Duodenal mucosa (tissue), 2 donors: ENCODE results near the gene GABRG3.

Experiments
- H3K27ac ChIP-seq: one replicate; pipeline ENCODE4 v1.7.0; 2013; ENCODE audit warnings: low read depth, low read length
- H3K27me3 ChIP-seq, 2 donors: one replicate each; pipeline ENCODE4 v1.7.0; 2013; ENCODE audit warnings: low read length in 2 of 2, control low read depth in 1 of 2; ENCODE audit not compliant: insufficient read depth in 2 of 2, control insufficient read depth in 1 of 2
- H3K36me3 ChIP-seq, 2 donors: one replicate each; pipeline ENCODE4 v1.7.0; 2013; ENCODE audit warnings: low read length in 2 of 2, control low read depth in 1 of 2; ENCODE audit not compliant: insufficient read depth in 2 of 2, control insufficient read depth in 1 of 2
- H3K4me1 ChIP-seq, 2 donors: one replicate each; pipeline ENCODE4 v1.7.0; 2013; ENCODE audit warnings: low read length in 2 of 2, control low read depth in 1 of 2; ENCODE audit not compliant: insufficient read depth in 2 of 2, control insufficient read depth in 1 of 2
- H3K4me3 ChIP-seq, 2 donors: one replicate each; pipeline ENCODE4 v1.7.0; 2013; ENCODE audit warnings: low read length in 2 of 2, low read depth in 1 of 2
- H3K9ac ChIP-seq, 2 donors: one replicate each; pipeline ENCODE4 v1.7.0; 2013; ENCODE audit warnings: low read length in 2 of 2, low read depth in 1 of 2
- H3K9me3 ChIP-seq, 2 donors: one replicate each; pipeline ENCODE4 v1.7.0; 2013; ENCODE audit warnings: low read length in 2 of 2, control low read depth in 1 of 2; ENCODE audit not compliant: control insufficient read depth in 1 of 2

Gene GABRG3

GRCh38 chr15:27036210-27036609 lies 65.2 kb downstream of the GABRG3 start:
- H3K4me1 ChIP-seq, result no peaks in the 10 kb centered on the region
- H3K27ac ChIP-seq, result no peak overlapping the region
- no peak overlapping the region for H3K4me3 ChIP-seq
- peaks cover 0 to 12% of the 10 kb centered on the region in 2 donors for H3K9me3 ChIP-seq
- H3K9ac ChIP-seq, result no peak overlapping the region
- no peaks in the 10 kb centered on the region for H3K27me3 ChIP-seq
- no peaks in the 10 kb centered on the region for H3K36me3 ChIP-seq

- no peaks in the 10 kb centered on the region for H3K27me3 ChIP-seq
- H3K4me1 ChIP-seq, result no peaks in the 10 kb centered on the region
- H3K4me3 ChIP-seq, result no peak overlapping the region
- no peak overlapping the region for H3K27ac ChIP-seq
- H3K9ac ChIP-seq, result no peak overlapping the region
- H3K9me3 ChIP-seq, result peaks cover 0 to 14% of the 10 kb centered on the region in 2 donors
- H3K36me3 ChIP-seq, result no peaks in the 10 kb centered on the region
Measured at GRCh38 chr15:27037501-27037900, 66.5 kb downstream of the GABRG3 start.

GRCh38 chr15:27039152-27039551 lies 68.2 kb downstream of the GABRG3 start:
- Histone ChIP-seq H3K9me3 (peaks cover 0 to 18% of the 10 kb centered on the region in 2 donors), H3K27ac (no peak overlapping the region), H3K9ac (no peak overlapping the region), H3K4me3 (no peak overlapping the region), H3K27me3 (no peaks in the 10 kb centered on the region), H3K4me1 (no peaks in the 10 kb centered on the region), H3K36me3 (no peaks in the 10 kb centered on the region)

- H3K36me3 ChIP-seq, result no peaks in the 10 kb centered on the region
- peaks cover 0 to 19% of the 10 kb centered on the region in 2 donors for H3K9me3 ChIP-seq
- H3K4me3 ChIP-seq, result no peak overlapping the region
- no peak overlapping the region for H3K9ac ChIP-seq
- no peaks in the 10 kb centered on the region for H3K4me1 ChIP-seq
- H3K27me3 ChIP-seq, result no peaks in the 10 kb centered on the region
- H3K27ac ChIP-seq, result no peak overlapping the region
Measured at GRCh38 chr15:27042230-27042629, 71.2 kb downstream of the GABRG3 start.

GRCh38 chr15:27042646-27043045 lies 71.7 kb downstream of the GABRG3 start:
- H3K9ac ChIP-seq, result no peak overlapping the region
- H3K27ac ChIP-seq, result no peak overlapping the region
- no peaks in the 10 kb centered on the region for H3K4me1 ChIP-seq
- no peaks in the 10 kb centered on the region for H3K36me3 ChIP-seq
- no peaks in the 10 kb centered on the region for H3K27me3 ChIP-seq
- H3K9me3 ChIP-seq, result peaks cover 0 to 19% of the 10 kb centered on the region in 2 donors
- no peak overlapping the region for H3K4me3 ChIP-seq

- H3K9ac ChIP-seq, result no peak overlapping the region
- H3K36me3 ChIP-seq, result no peaks in the 10 kb centered on the region
- peaks cover 0 to 17% of the 10 kb centered on the region in 2 donors for H3K9me3 ChIP-seq
- no peak overlapping the region for H3K4me3 ChIP-seq
- no peaks in the 10 kb centered on the region for H3K27me3 ChIP-seq
- H3K4me1 ChIP-seq, result no peaks in the 10 kb centered on the region
- H3K27ac ChIP-seq, result no peak overlapping the region
Measured at GRCh38 chr15:27043770-27044169, 72.8 kb downstream of the GABRG3 start.

- Histone ChIP-seq H3K4me3 (no peak overlapping the region), H3K27me3 (no peaks in the 10 kb centered on the region)
Measured at GRCh38 chr15:27045796-27046195, 74.8 kb downstream of the GABRG3 start.

GRCh38 chr15:27046880-27047279 lies 75.9 kb downstream of the GABRG3 start:
- no peaks in the 10 kb centered on the region for H3K36me3 ChIP-seq
- no peak overlapping the region for H3K4me3 ChIP-seq
- no peaks in the 10 kb centered on the region for H3K4me1 ChIP-seq
- peaks cover 0 to 14% of the 10 kb centered on the region in 2 donors for H3K9me3 ChIP-seq
- no peak overlapping the region for H3K27ac ChIP-seq
- no peaks in the 10 kb centered on the region for H3K27me3 ChIP-seq
- H3K9ac ChIP-seq, result no peak overlapping the region

More at GRCh38 chr15:27045796-27046195, 74.8 kb downstream of the GABRG3 start:
- Histone ChIP-seq H3K4me1 (no peaks in the 10 kb centered on the region), H3K36me3 (no peaks in the 10 kb centered on the region), H3K9me3 (peaks cover 0 to 14% of the 10 kb centered on the region in 2 donors), H3K9ac (no peak overlapping the region), H3K27ac (no peak overlapping the region)

GRCh38 chr15:27050163-27050562 lies 79.2 kb downstream of the GABRG3 start:
- no peak overlapping the region for H3K27ac ChIP-seq
- H3K9me3 ChIP-seq, result peaks cover 0 to 8% of the 10 kb centered on the region in 2 donors
- no peaks in the 10 kb centered on the region for H3K4me1 ChIP-seq
- no peaks in the 10 kb centered on the region for H3K27me3 ChIP-seq
- no peak overlapping the region for H3K9ac ChIP-seq
- H3K36me3 ChIP-seq, result no peaks in the 10 kb centered on the region
- no peak overlapping the region for H3K4me3 ChIP-seq

GRCh38 chr15:27054426-27054825 lies 83.4 kb downstream of the GABRG3 start:
- no peak overlapping the region for H3K4me3 ChIP-seq
- H3K36me3 ChIP-seq, result no peaks in the 10 kb centered on the region
- no peak overlapping the region for H3K27ac ChIP-seq
- peaks cover 0 to 2% of the 10 kb centered on the region in 2 donors for H3K9me3 ChIP-seq
- no peak overlapping the region for H3K9ac ChIP-seq
- H3K27me3 ChIP-seq, result no peaks in the 10 kb centered on the region
- H3K4me1 ChIP-seq, result no peaks in the 10 kb centered on the region
